IMR-90 (cell line): ENCODE results near the gene MCMBP. TPM values are rescaled to one million over a fixed set of nuclear protein-coding genes. Genes with fewer than 3 reads are reported as not detected.

Experiments used
- ATAC-seq: fragments of 200-7000 bp; cut with Tn5 transposase; 2 replicates; pipeline ENCODE4 v1.9.1; 2020; ENCODE audit warnings: low read depth, mild to moderate bottlenecking, moderate library complexity
- BruUV-seq: library from RNA; stranded (reverse); fragments of 400-500 nt; replicated peaks from 2 replicates; lab custom pipeline; 2021; lab: Mats Ljungman, UMichigan
- CTCF ChIA-PET: fragments of 300-600 bp; formaldehyde crosslinking; extraction: SDS; loops from one replicate; lab custom pipeline; 2021; ENCODE audit warnings: antibody characterized with exemption; lab: Yijun Ruan, JAX
- POLR2A ChIA-PET: fragments of 300-600 bp; sonication (Branson Sonifier 250); formaldehyde crosslinking; loops from one replicate; lab custom pipeline; 2022; ENCODE audit warnings: antibody characterized with exemption; ENCODE audit not compliant: unreplicated experiment; lab: Charles Lee
- DNase-seq: peaks from one replicate; pipeline ENCODE4 v3.0.0; 2013
- H2AFZ ChIP-seq: replicated peaks from 2 replicates; pipeline ENCODE3; 2013; ENCODE audit warnings: low read length, mild to moderate bottlenecking; ENCODE audit not compliant: poor library complexity
- H2AK5ac ChIP-seq: 2 replicates; pipeline ENCODE4 v1.6.1; 2013; ENCODE audit warnings: low read depth, low read length, inconsistent platforms
- H2AK9ac ChIP-seq: replicated peaks from 2 replicates; pipeline ENCODE3; 2013; ENCODE audit warnings: mild to moderate bottlenecking, low read depth, low read length, moderate library complexity; ENCODE audit not compliant: poor library complexity
- H2BK120ac ChIP-seq: 2 replicates; pipeline ENCODE4 v1.6.1; 2013; ENCODE audit warnings: low read depth, low read length, inconsistent platforms
- H2BK15ac ChIP-seq: 3 replicates; pipeline ENCODE4 v1.6.1; 2013; ENCODE audit warnings: low read depth, low read length, inconsistent platforms
- H2BK20ac ChIP-seq: 2 replicates; pipeline ENCODE4 v1.6.1; 2013; ENCODE audit warnings: low read depth, mild to moderate bottlenecking, inconsistent platforms, low read length, moderate library complexity
- H2BK5ac ChIP-seq: 2 replicates; pipeline ENCODE4 v1.6.1; 2013; ENCODE audit warnings: mild to moderate bottlenecking, low read depth, low read length, inconsistent platforms; ENCODE audit not compliant: poor library complexity, severe bottlenecking
- H3K14ac ChIP-seq: replicated peaks from 2 replicates; pipeline ENCODE4 v1.6.1; 2013; ENCODE audit warnings: low read depth, low read length, inconsistent platforms
- H3K18ac ChIP-seq: 2 replicates; pipeline ENCODE4 v1.6.1; 2013; ENCODE audit warnings: low read depth, low read length, control low read depth
- H3K23ac ChIP-seq: 2 replicates; pipeline ENCODE4 v1.6.1; 2013; ENCODE audit warnings: low read depth, low read length, inconsistent platforms
- H3K27ac ChIP-seq: 2 replicates; pipeline ENCODE4 v1.5.1; 2013; ENCODE audit warnings: mild to moderate bottlenecking, control low read depth, low read length; ENCODE audit not compliant: insufficient read depth
- H3K27me3 ChIP-seq: 2 replicates; pipeline ENCODE4 v1.6.1; 2013; ENCODE audit warnings: low read length; ENCODE audit not compliant: control insufficient read depth, insufficient read depth
- H3K36me3 ChIP-seq: 2 replicates; pipeline ENCODE4 v1.6.1; 2013; ENCODE audit warnings: low read length, mixed read lengths; ENCODE audit not compliant: control insufficient read depth, insufficient read depth
- H3K4ac ChIP-seq: 2 replicates; pipeline ENCODE4 v1.6.1; 2013; ENCODE audit warnings: low read depth, low read length, inconsistent platforms
- H3K4me1 ChIP-seq: 2 replicates; pipeline ENCODE4 v1.6.1; 2013; ENCODE audit warnings: low read length, mixed read lengths; ENCODE audit not compliant: control insufficient read depth, insufficient read depth
- H3K4me2 ChIP-seq: 2 replicates; pipeline ENCODE4 v1.6.1; 2013; ENCODE audit warnings: low read depth, mild to moderate bottlenecking, control low read depth, low read length, moderate library complexity
- H3K4me3 ChIP-seq: 2 replicates; pipeline ENCODE4 v1.5.1; 2013; ENCODE audit warnings: low read depth, mild to moderate bottlenecking, control low read depth, low read length, moderate library complexity; ENCODE audit not compliant: insufficient read depth
- H3K56ac ChIP-seq: 2 replicates; pipeline ENCODE4 v1.6.1; 2013; ENCODE audit warnings: low read length, inconsistent platforms; ENCODE audit not compliant: insufficient read depth; ENCODE audit errors: extremely low read depth
- H3K79me1 ChIP-seq, 2 experiments: 2 replicates each; pipeline ENCODE4 v1.6.1; 2013; ENCODE audit warnings: low read length in 2 of 2, inconsistent platforms in 1 of 2, low read depth in 1 of 2
- H3K9ac ChIP-seq: 2 replicates; pipeline ENCODE4 v1.6.1; 2013; ENCODE audit warnings: low read depth, low read length, control low read depth
- H3K9me1 ChIP-seq: 2 replicates; pipeline ENCODE4 v1.6.1; 2013; ENCODE audit warnings: low read length, inconsistent platforms; ENCODE audit not compliant: insufficient read depth
- H3K9me3 ChIP-seq: 2 replicates; pipeline ENCODE4 v1.6.1; 2013; ENCODE audit warnings: low read length; ENCODE audit not compliant: control insufficient read depth, insufficient read depth
- H4K20me1 ChIP-seq: 2 replicates; pipeline ENCODE4 v1.6.1; 2013; ENCODE audit warnings: low read length, inconsistent platforms; ENCODE audit not compliant: insufficient read depth
- H4K5ac ChIP-seq: 2 replicates; pipeline ENCODE4 v1.6.1; 2013; ENCODE audit warnings: mild to moderate bottlenecking, low read depth, low read length, control low read depth
- H4K8ac ChIP-seq, 2 experiments: 2 replicates each; pipeline ENCODE4 v1.6.1; 2013; ENCODE audit warnings: low read depth in 2 of 2, low read length in 2 of 2, control low read depth in 1 of 2, inconsistent platforms in 1 of 2
- H4K91ac ChIP-seq: 2 replicates; pipeline ENCODE4 v1.6.1; 2013; ENCODE audit warnings: low read depth, low read length, inconsistent platforms; ENCODE audit not compliant: insufficient read depth
- BHLHE40 ChIP-seq: fragments of 150-350 bp; IDR thresholded peaks from 2 replicates; pipeline ENCODE4 v1.6.1; 2016; ENCODE audit warnings: mild to moderate bottlenecking, low read depth, low read length
- CHD1 ChIP-seq: IDR thresholded peaks from 2 replicates; pipeline ENCODE4 v1.6.1; 2012; ENCODE audit warnings: low read depth, low read length, improper control_type of control experiment
- NFE2L2 ChIP-seq: fragments of 150-350 bp; IDR thresholded peaks from 2 replicates; pipeline ENCODE4 v1.6.1; 2016; ENCODE audit warnings: low read depth, mild to moderate bottlenecking, low read length
- WGBS, 2 experiments: methylation state at CpG; one replicate each; pipeline versions ENCODE4 v1.1.5 to v1.1.7; 2013; ENCODE audit warnings: missing lambda C conversion rate in 2 of 2; ENCODE audit not compliant: insufficient read length in 1 of 2; ENCODE audit errors: extremely low coverage in 2 of 2; 5-methylcytosine and 5-hydroxymethylcytosine counted together
- dilution Hi-C: fragments of 300-500 bp; cut with HindIII; formaldehyde crosslinking; loops from one replicate; pipeline ENCODE4 v1.14.3; 2018; ENCODE audit warnings: low sequenced_read_pairs; ENCODE audit not compliant: unreplicated experiment
- in situ Hi-C: fragments of 300-500 bp; cut with MboI; formaldehyde crosslinking; loops from 3 replicates; pipeline ENCODE4 v1.14.3; 2019; ENCODE audit warnings: low sequenced_read_pairs, inconsistent platforms, mixed read lengths
- intact Hi-C: fragments of 100-400 bp; cut with micrococcal nuclease; formaldehyde crosslinking; loops from 2 replicates; pipeline ENCODE4 v1.10.0; 2022
- polyA plus RNA-seq, 3 experiments: library from polyadenylated mRNA; depleted of rRNA; stranded (reverse); fragments of >200 nt; gene quantifications; 2 replicates each; pipeline ENCODE4 v1.2.3, GENCODE V29; 2012; ENCODE audit warnings: low replicate concordance in 1 of 3
- total RNA-seq: library from RNA; depleted of rRNA; stranded (reverse); fragments of >200 nt; gene quantifications from 2 replicates; pipeline ENCODE4 v1.2.3, GENCODE V29; 2012

Gene MCMBP
- total and polyA plus RNA-seq, 2 of the 4 experiments (the other 2 are of a cell fraction) = 39.0 to 59.9 TPM

- no peaks in the 10 kb centered on the region for H3K9me3 ChIP-seq
- intact Hi-C loops (no loop called here), dilution Hi-C loops (no loop called here), in situ Hi-C loops (no loop called here)
- TF ChIP-seq CHD1 (no peak), NFE2L2 (no peak), BHLHE40 (no peak)
- no peak overlapping the region for H4K8ac ChIP-seq
- BruUV-seq = no TSS peak
- H3K4me2 ChIP-seq = no peak overlapping the region
- ChIA-PET CTCF (interaction anchor here (0.6 kb wide), 1 partner anchor 76 kb away, joined by 3 read pairs; no protein-coding TSS in a partner anchor), POLR2A (no interaction called here)
- no peak overlapping the region for H3K27ac ChIP-seq
- no peak overlapping the region for H4K5ac ChIP-seq
- H3K4ac ChIP-seq = no peak overlapping the region
- H2AK9ac ChIP-seq = no peak overlapping the region
- no peak overlapping the region for H2BK20ac ChIP-seq
- peaks cover 45 to 46% of the 10 kb centered on the region in 2 experiments for H3K79me1 ChIP-seq
- H3K23ac ChIP-seq = no peak overlapping the region
- H2AK5ac ChIP-seq = no peak overlapping the region
- no peak overlapping the region for H3K14ac ChIP-seq
- no peak for ATAC-seq
- H4K91ac ChIP-seq = no peak overlapping the region
- no peak overlapping the region for H2BK5ac ChIP-seq
- H3K27me3 ChIP-seq = no peaks in the 10 kb centered on the region
- no peak overlapping the region for H2AFZ ChIP-seq
- peaks cover 3% of the 10 kb centered on the region; the same call in 1 of the 2 replicates for H3K9me1 ChIP-seq
- no peak overlapping the region for H2BK120ac ChIP-seq
- DNase-seq = no peak
- peaks cover 32% of the 10 kb centered on the region for H3K36me3 ChIP-seq
- WGBS, 2 experiments = no CpG with 5 or more reads among the region's 1 CpG
- no peak overlapping the region for H2BK15ac ChIP-seq
- H3K18ac ChIP-seq = no peak overlapping the region
- H4K20me1 ChIP-seq = no peaks in the 10 kb centered on the region
- H3K4me3 ChIP-seq = no peak overlapping the region
- H3K4me1 ChIP-seq = peaks cover 10% of the 10 kb centered on the region
- no peak overlapping the region for H3K9ac ChIP-seq
- no peak overlapping the region for H3K56ac ChIP-seq
Measured at GRCh38 chr10:119845656-119846055, 27.0 kb downstream of the MCMBP start.
